Skin epidermis (tissue), 12 donors: Measurements from ENCODE around the gene DOCK4.

Experiments
- H3K27ac ChIP-seq, 21 experiments: fragments of 200-600 bp; sonication (generic) in 11 of 21; one replicate each; pipeline ENCODE4 v1.5.0; 2020; ENCODE audit warnings: mild to moderate bottlenecking in 3 of 21, inconsistent platforms in 2 of 21, moderate library complexity in 2 of 21
- H3K4me3 ChIP-seq, 7 experiments: fragments of 200-600 bp; sonication (generic) in 2 of 7; one replicate each; pipeline ENCODE4 v1.5.0; 2020; ENCODE audit warnings: inconsistent platforms in 2 of 7, mild to moderate bottlenecking in 2 of 7, moderate library complexity in 1 of 7

Gene DOCK4

GRCh38 chr7:111832174-111832573, 374.0 kb downstream of the DOCK4 start:
- H3K4me3 ChIP-seq: no peak overlapping the region
- no peak overlapping the region for H3K27ac ChIP-seq

DNA sequence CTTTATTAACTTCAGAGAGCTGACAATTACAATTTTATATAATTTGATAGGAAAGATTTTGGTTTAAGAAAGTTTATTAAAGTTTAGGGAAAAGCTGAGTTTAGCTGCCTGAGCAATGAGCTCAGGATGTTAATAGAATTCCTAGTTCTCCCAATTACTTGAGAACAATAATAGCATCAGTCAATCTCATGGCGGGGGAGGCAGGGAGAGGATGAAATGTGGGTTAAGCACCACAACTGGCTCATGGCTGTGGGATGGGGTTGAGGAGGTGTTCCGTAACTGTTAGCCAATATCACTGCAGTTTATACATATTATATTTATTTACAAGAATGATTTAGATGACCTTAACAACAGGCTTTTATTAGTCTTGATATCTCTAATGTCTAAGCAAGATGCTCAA, 377.0 kb downstream of the DOCK4 start:
- no peak overlapping the region for H3K4me3 ChIP-seq

DNA sequence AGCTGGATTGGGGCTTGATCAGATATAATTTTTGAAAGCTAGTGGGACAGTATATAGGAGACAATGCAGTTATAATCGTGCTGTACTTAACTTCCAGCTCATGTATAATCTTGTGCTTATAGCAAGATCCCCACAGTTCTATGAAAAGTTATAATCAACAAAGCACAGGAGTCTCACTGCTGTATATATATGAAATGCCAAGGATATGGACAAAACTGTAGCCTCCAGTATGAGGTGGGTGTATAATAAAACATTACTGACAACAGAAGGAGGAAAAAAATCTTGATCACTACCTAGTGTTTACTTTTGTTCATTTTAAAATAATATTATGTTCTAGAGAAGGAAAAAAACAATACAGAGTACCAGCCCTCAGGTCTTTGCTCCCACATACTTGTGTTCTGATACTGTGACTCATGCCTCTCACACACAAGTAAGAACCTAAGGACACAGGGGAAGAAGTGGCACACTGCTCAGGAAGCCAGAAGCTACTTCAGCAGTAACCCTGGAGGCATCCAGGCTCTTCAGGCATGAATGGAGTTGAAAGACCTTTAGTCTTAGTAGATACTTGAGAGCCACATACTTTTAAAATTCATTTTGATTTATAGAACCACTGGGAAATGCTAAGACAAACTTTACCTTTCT, 378.2 kb downstream of the DOCK4 start:
- Histone ChIP-seq H3K27ac (no peak overlapping the region), H3K4me3 (no peak overlapping the region)

More for the DNA sequence above, 377.0 kb downstream of the DOCK4 start:
- H3K27ac ChIP-seq: no peak overlapping the region

DNA sequence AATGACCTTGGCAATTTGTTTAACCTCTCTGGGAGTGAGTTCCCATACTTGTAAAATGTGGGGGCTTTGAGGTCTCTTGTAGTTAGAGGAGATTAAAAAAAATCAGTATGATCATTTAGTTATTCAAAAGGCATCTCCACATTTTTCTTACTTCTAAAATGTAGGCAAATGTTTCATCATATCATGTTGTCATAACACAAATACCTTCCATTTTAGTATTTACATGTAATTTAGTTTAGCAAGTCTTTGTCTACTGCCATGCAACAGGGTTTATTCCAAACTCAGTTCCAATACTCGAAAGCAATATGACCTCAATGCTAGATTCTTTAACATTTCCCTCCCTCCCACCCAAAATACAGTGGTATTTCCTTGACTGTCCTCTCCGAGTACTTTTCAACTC, 381.2 kb downstream of the DOCK4 start:
- no peak overlapping the region for H3K27ac ChIP-seq
- no peak overlapping the region for H3K4me3 ChIP-seq

- Histone ChIP-seq H3K4me3 (no peak overlapping the region), H3K27ac (no peak overlapping the region)
These were observed 382.4 kb downstream of the DOCK4 start for GRCh38 chr7:111823826-111824225.

DNA sequence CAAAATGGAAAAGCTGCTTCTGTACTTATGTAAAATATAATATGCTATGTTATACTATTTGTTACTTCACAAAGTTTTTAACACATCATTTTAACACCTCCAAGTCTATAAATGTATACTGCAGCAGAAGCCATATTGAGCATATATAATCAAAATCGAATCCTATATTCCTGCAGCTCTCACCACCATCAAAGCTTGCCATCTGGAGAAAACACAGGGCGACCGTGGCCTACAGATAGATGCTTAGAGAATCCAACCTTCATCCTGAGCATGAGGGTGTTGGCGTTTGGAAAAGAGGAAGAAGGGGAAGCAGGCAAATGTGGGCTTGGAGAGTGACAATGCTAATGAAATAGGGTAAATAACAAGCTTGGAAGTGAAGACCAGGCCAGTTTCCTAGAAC, 385.2 kb downstream of the DOCK4 start:
- Histone ChIP-seq H3K27ac (no peak overlapping the region), H3K4me3 (no peak overlapping the region)

GRCh38 chr7:111820621-111821020, 385.6 kb downstream of the DOCK4 start:
- H3K27ac ChIP-seq: no peak overlapping the region
- no peak overlapping the region for H3K4me3 ChIP-seq

DNA sequence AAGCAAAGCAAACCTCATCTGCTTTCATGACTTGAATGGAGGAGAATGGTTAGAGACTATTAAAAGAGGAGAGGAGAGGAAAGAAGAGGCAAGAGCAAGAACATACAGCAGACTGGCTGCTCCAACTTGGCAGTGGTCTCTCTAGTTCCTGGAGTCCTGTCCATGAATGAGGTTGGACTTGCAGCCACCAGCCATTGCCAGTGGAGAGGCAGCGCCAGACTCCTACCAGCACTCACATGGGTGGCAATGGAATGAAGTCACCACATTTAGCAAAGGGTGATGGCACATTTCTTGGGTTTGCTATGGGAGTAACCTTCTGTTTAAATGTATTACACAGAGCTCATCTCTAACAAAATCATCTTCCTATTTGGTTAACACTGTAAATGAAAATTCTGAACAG, 386.1 kb downstream of the DOCK4 start:
- H3K27ac ChIP-seq: no peak overlapping the region
- no peak overlapping the region for H3K4me3 ChIP-seq

DNA sequence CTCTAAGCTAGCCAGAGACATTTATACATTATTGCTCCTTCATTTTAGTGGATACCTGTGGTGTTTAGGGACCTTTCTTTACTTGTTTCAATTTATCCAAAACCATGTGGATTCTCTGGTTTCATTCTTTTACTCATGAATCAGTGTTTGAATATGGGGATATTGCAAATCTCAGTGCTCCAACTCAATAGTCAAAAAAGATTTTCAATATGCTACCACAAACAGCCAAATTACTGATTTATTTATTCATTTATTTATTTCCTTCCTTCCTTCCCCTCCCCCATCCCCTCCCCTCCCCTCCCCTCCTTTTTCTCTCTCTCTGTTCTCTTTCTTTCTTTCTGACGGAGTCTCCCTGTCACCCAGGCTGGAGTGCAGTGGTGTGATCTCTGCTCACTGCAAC, 390.8 kb downstream of the DOCK4 start:
- no peak overlapping the region for H3K4me3 ChIP-seq
- no peak overlapping the region for H3K27ac ChIP-seq

DNA sequence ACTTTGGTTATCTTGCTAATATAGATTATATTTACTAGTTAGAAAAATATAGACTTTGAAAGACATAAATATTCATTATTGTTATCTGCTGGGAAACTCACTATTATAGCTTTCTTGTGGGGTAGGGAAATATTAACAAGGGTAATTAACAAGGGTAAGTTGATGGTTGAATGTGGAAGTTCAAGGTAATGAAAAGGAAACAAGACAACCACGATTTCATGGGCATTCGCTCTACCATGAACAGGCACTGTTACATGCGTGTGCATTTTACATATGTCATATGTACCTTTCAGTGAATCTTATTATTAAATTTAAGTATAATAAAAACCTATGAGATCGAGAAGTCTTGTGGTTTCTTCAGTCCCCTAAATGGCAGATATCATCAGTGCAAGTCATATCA, 392.9 kb downstream of the DOCK4 start:
- no peak overlapping the region for H3K4me3 ChIP-seq

GRCh38 chr7:111806232-111806631, 400.0 kb downstream of the DOCK4 start:
- H3K27ac ChIP-seq: no peak overlapping the region
- H3K4me3 ChIP-seq: no peak overlapping the region

More for the DNA sequence above, 392.9 kb downstream of the DOCK4 start:
- no peak overlapping the region for H3K27ac ChIP-seq

- Histone ChIP-seq H3K4me3 (no peak overlapping the region), H3K27ac (no peak overlapping the region)
These were observed 403.0 kb downstream of the DOCK4 start for GRCh38 chr7:111803015-111803758.

- H3K4me3 ChIP-seq: no peak overlapping the region
- no peak overlapping the region for H3K27ac ChIP-seq
These were observed 403.9 kb downstream of the DOCK4 start for GRCh38 chr7:111802194-111802772.

GRCh38 chr7:111801277-111801676, 404.9 kb downstream of the DOCK4 start:
- no peak overlapping the region for H3K27ac ChIP-seq
- no peak overlapping the region for H3K4me3 ChIP-seq

DNA sequence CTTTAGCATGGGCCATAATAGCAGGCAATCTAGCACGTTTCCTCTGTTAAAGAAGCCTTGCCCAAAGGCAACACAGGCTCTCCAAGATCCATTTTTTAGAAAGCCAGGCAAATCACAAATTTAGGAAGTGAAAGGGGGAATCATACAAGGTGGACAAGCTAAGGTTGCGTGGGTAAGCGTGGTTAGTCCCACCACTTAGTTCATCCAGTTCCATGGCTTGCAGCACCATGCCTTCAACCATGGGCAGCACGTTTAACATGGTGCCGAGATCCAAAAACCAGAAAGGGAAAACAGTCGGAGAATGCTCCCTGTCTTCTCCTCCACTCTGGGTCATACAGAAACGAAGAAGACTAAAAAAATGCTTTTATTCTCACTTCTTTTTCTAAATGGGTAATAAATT, 409.5 kb downstream of the DOCK4 start:
- no peak overlapping the region for H3K4me3 ChIP-seq
- no peak overlapping the region for H3K27ac ChIP-seq

- no peak overlapping the region for H3K4me3 ChIP-seq
- no peak overlapping the region for H3K27ac ChIP-seq
These were observed 416.3 kb downstream of the DOCK4 start for GRCh38 chr7:111789870-111790269.

DNA sequence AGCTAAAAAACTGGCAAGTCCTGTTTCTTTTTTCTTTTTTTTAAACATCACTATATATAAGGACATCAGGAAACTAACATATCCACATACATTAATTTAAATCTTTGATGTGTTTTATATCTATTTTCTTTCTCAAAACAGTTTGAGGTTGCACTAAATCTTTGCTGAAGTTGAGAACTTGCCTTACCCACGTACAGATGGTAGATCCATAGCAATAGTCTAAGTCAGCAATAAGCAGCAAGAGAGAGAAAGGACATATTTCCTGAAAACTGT, 417.2 kb downstream of the DOCK4 start:
- Histone ChIP-seq H3K4me3 (no peak overlapping the region), H3K27ac (no peak overlapping the region)

GRCh38 chr7:111788286-111789047, 417.7 kb downstream of the DOCK4 start:
- no peak overlapping the region for H3K27ac ChIP-seq
- H3K4me3 ChIP-seq: no peak overlapping the region

DNA sequence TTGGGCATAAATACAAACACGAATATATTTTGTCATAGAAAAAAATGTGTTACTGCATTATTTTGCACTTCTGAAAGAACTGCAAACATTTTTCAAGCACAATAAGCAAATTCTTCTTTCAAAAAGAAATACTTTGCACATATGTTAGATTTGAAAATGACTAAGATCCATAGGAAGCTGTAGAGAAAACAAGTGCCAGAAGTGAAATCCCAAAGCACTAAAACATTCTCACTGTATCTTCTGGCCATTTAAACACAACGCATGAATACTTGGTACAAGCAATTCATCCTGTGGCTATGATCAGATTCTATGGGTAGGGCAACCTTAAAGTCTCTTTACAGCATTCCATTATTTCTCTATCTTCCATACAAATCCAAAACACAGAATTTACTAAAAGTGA, 418.5 kb downstream of the DOCK4 start:
- Histone ChIP-seq H3K4me3 (no peak overlapping the region), H3K27ac (no peak overlapping the region)

- Histone ChIP-seq H3K27ac (no peak overlapping the region), H3K4me3 (no peak overlapping the region)
These were observed 419.1 kb downstream of the DOCK4 start for GRCh38 chr7:111787099-111787498.

- Histone ChIP-seq H3K27ac (no peak overlapping the region), H3K4me3 (no peak overlapping the region)
These were observed 421.1 kb downstream of the DOCK4 start for GRCh38 chr7:111785076-111785475.
